GM20000 (cell line): Measurements from ENCODE around the gene ASPN.

Experiments
- DNase-seq: peaks from one replicate; pipeline ENCODE4 v3.0.0; 2012; ENCODE audit warnings: low spot score
- CTCF ChIP-seq: IDR thresholded peaks from 2 replicates; pipeline ENCODE4 v1.5.1; 2012; ENCODE audit warnings: mild to moderate bottlenecking, control low read depth; ENCODE audit errors: extremely low read depth, missing control alignments

Gene ASPN

GRCh38 chr9:92432350-92432749 is 50.0 kb downstream of the ASPN start:
- DNase-seq, result no peak
- TF ChIP-seq CTCF, result no peak

GRCh38 chr9:92429836-92430235 is 52.5 kb downstream of the ASPN start:
- DNase-seq, result no peak
- TF ChIP-seq CTCF, result no peak

GRCh38 chr9:92426501-92427145 is 55.7 kb downstream of the ASPN start:
- no peak for DNase-seq
- TF ChIP-seq CTCF, result no peak

GRCh38 chr9:92425474-92425873 is 56.8 kb downstream of the ASPN start:
- no peak for TF ChIP-seq CTCF
- DNase-seq, result no peak

- no peak for DNase-seq
- TF ChIP-seq CTCF, result no peak
Observed at GRCh38 chr9:92424340-92424739, 58.0 kb downstream of the ASPN start, which contains the start of gene OMD. TSS of gene OMD (minus strand) at chr9:92424471. CDS start at chr9:92417558, 6,913 bp downstream.

- no peak for TF ChIP-seq CTCF
- DNase-seq, result no peak
Observed at GRCh38 chr9:92423612-92424011, 58.7 kb downstream of the ASPN start.

GRCh38 chr9:92422611-92423338 is 59.5 kb downstream of the ASPN start:
- no peak for DNase-seq
- no peak for TF ChIP-seq CTCF
